Neuronal stem cell (in vitro differentiated cells): ENCODE results near the gene CDK5.

Experiments
- DNase-seq: peaks from one replicate; pipeline ENCODE4 v3.0.0-alpha.2; 2013; ENCODE audit warnings: low spot score
- H2AFZ ChIP-seq: one replicate; pipeline ENCODE4 v1.6.1; 2013; ENCODE audit warnings: mild to moderate bottlenecking, low read length, inconsistent platforms
- H2AK5ac ChIP-seq: 2 replicates; pipeline ENCODE4 v1.6.1; 2013; ENCODE audit warnings: low read depth, mild to moderate bottlenecking, inconsistent platforms, low read length, moderate library complexity, mixed read lengths
- H2BK120ac ChIP-seq: 2 replicates; pipeline ENCODE4 v1.6.1; 2013; ENCODE audit warnings: low read depth, mild to moderate bottlenecking, inconsistent platforms, low read length, moderate library complexity, mixed read lengths
- H2BK12ac ChIP-seq: one replicate; pipeline ENCODE4 v1.6.1; 2013; ENCODE audit warnings: low read length, inconsistent platforms
- H2BK15ac ChIP-seq: 2 replicates; pipeline ENCODE4 v1.6.1; 2013; ENCODE audit warnings: mild to moderate bottlenecking, low read length, inconsistent platforms, mixed read lengths
- H2BK5ac ChIP-seq: one replicate; pipeline ENCODE4 v1.6.1; 2013; ENCODE audit warnings: inconsistent platforms, mild to moderate bottlenecking, low read length, moderate library complexity
- H3K14ac ChIP-seq: one replicate; pipeline ENCODE4 v1.6.1; 2013; ENCODE audit warnings: low read length, inconsistent platforms
- H3K18ac ChIP-seq: 2 replicates; pipeline ENCODE4 v1.6.1; 2013; ENCODE audit warnings: low read length, inconsistent platforms
- H3K23ac ChIP-seq: 2 replicates; pipeline ENCODE4 v1.6.1; 2013; ENCODE audit warnings: low read depth, mild to moderate bottlenecking, mixed read lengths, low read length, inconsistent platforms; ENCODE audit not compliant: poor library complexity
- H3K27ac ChIP-seq: replicated peaks from 3 replicates; pipeline ENCODE4 v1.5.1; 2013; ENCODE audit warnings: low read length, inconsistent platforms
- H3K27me3 ChIP-seq, 3 experiments: 2 replicates each; pipeline ENCODE4 v1.6.1; 2013; ENCODE audit warnings: low read length in 3 of 3, mild to moderate bottlenecking in 2 of 3, inconsistent platforms in 1 of 3, low read depth in 1 of 3, mixed read lengths in 1 of 3, moderate library complexity in 1 of 3; ENCODE audit not compliant: control insufficient read depth in 3 of 3, insufficient read depth in 3 of 3
- H3K36me3 ChIP-seq, 2 donors: replicated peaks in 1 of 2; 2 replicates each; pipeline ENCODE4 v1.6.1; 2013; ENCODE audit warnings: low read length in 2 of 2; ENCODE audit not compliant: control insufficient read depth in 2 of 2, insufficient read depth in 2 of 2
- H3K4ac ChIP-seq: 2 replicates; pipeline ENCODE4 v1.6.1; 2013; ENCODE audit warnings: inconsistent platforms, mild to moderate bottlenecking, low read length, moderate library complexity
- H3K4me1 ChIP-seq, 2 donors: 1 replicate in 1 of 2; 2 replicates in 1 of 2; pipeline ENCODE4 v1.6.1; 2013; ENCODE audit warnings: low read length in 2 of 2, low read depth in 1 of 2; ENCODE audit not compliant: control insufficient read depth in 2 of 2, insufficient read depth in 1 of 2
- H3K4me2 ChIP-seq: one replicate; pipeline ENCODE4 v1.6.1; 2013; ENCODE audit warnings: mild to moderate bottlenecking, low read length, inconsistent platforms; ENCODE audit not compliant: insufficient read depth, poor library complexity, severe bottlenecking
- H3K4me3 ChIP-seq, 2 donors: 2 replicates each; pipeline ENCODE4 v1.5.1; 2013; ENCODE audit warnings: low read length in 2 of 2, mild to moderate bottlenecking in 2 of 2, inconsistent platforms in 1 of 2, moderate library complexity in 1 of 2
- H3K79me1 ChIP-seq: one replicate; pipeline ENCODE4 v1.6.1; 2013; ENCODE audit warnings: low read depth, mild to moderate bottlenecking, inconsistent platforms, low read length, moderate library complexity
- H3K9ac ChIP-seq: one replicate; pipeline ENCODE4 v1.6.1; 2013; ENCODE audit warnings: mild to moderate bottlenecking, low read depth, low read length, inconsistent platforms; ENCODE audit not compliant: poor library complexity
- H3K9me3 ChIP-seq, 2 donors: replicated peaks in 1 of 2; 2 replicates each; pipeline versions ENCODE3 to v1.6.1; 2013; ENCODE audit warnings: low read length in 2 of 2, mild to moderate bottlenecking in 2 of 2, inconsistent platforms in 1 of 2, low read depth in 1 of 2, mixed read lengths in 1 of 2, moderate library complexity in 1 of 2; ENCODE audit not compliant: control insufficient read depth in 2 of 2, insufficient read depth in 1 of 2
- H4K8ac ChIP-seq: one replicate; pipeline ENCODE4 v1.6.1; 2013; ENCODE audit warnings: low read depth, mild to moderate bottlenecking, inconsistent platforms, low read length, moderate library complexity
- H4K91ac ChIP-seq: one replicate; pipeline ENCODE4 v1.6.1; 2013; ENCODE audit warnings: low read length, low read depth, mild to moderate bottlenecking, inconsistent platforms; ENCODE audit not compliant: poor library complexity
- WGBS, 2 donors: extraction: QIAGEN DNeasy Blood & Tissue Kit; methylation state at CpG; one replicate each; pipeline ENCODE4 v1.1.7; 2013; ENCODE audit warnings: missing lambda C conversion rate in 2 of 2, mixed read lengths in 1 of 2; ENCODE audit not compliant: insufficient read length in 2 of 2, insufficient replicate concordance in 1 of 2; ENCODE audit errors: extremely low coverage in 2 of 2; 5-methylcytosine and 5-hydroxymethylcytosine counted together

Gene CDK5

GRCh38 chr7:151016942-151017341, 40.8 kb downstream of the CDK5 start:
- Histone ChIP-seq H2AFZ (no peak overlapping the region), H3K27ac (no peak overlapping the region), H2AK5ac (peak overlapping the region; percentile 42), H3K4me1 (peaks cover 28 to 45% of the 10 kb centered on the region in 2 donors), H2BK12ac (no peak overlapping the region), H3K23ac (peak overlapping the region; percentile 56), H2BK120ac (peak overlapping the region; percentile 12), H3K36me3 (peaks cover 0 to 5% of the 10 kb centered on the region in 2 donors), H4K8ac (no peak overlapping the region), H3K79me1 (peaks cover 2% of the 10 kb centered on the region), H3K4ac (no peak overlapping the region), H3K14ac (no peak overlapping the region), H3K9ac (no peak overlapping the region), H3K4me2 (no peak overlapping the region), H3K4me3 (no peak overlapping the region), H4K91ac (no peak overlapping the region), H2BK5ac (peak overlapping the region; percentile 0), H3K18ac (no peak overlapping the region), H2BK15ac (peak overlapping the region; percentile 28), H3K9me3 (peaks cover 0 to 2% of the 10 kb centered on the region in 2 donors), H3K27me3 (peaks cover 0 to 18% (median 0%) of the 10 kb centered on the region in 3 experiments)
- no CpG with 5 or more reads among the region's 15 CpGs for WGBS, 2 donors
- no peak for DNase-seq

DNA sequence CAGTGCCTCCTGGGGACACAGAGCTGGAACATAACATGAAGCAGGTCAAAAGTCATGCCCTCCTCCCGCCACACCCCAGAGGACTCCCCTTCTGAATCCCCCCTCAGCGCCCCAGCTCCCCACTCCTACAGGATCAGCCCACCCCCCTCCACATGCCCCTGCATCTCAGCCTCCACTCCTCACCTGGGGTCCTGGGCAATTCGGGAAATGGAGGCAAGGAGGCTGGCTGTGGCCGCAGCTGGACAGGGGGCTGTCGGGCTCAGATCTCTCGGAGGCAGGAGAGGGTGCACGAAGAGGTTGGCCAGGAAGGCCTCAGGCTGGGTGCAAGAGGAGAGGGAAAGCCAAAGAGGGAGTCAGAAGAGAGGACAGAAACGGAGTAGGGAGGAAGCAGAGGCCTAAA, 41.2 kb downstream of the CDK5 start:
- Histone ChIP-seq H2BK120ac (peak overlapping the region; percentile 12), H3K27me3 (peaks cover 0 to 18% (median 0%) of the 10 kb centered on the region in 3 experiments), H3K36me3 (peaks cover 0 to 5% of the 10 kb centered on the region in 2 donors), H2BK5ac (peak overlapping the region; percentile 0), H3K4ac (no peak overlapping the region), H3K9ac (peak overlapping the region; percentile 30), H2BK12ac (no peak overlapping the region), H3K4me2 (no peak overlapping the region), H2AFZ (no peak overlapping the region), H2AK5ac (peak overlapping the region; percentile 42), H3K4me3 (no peak overlapping the region), H3K27ac (no peak overlapping the region), H4K8ac (no peak overlapping the region), H3K14ac (no peak overlapping the region), H2BK15ac (peak overlapping the region; percentile 28), H3K4me1 (peaks cover 28 to 45% of the 10 kb centered on the region in 2 donors), H3K9me3 (peaks cover 0 to 2% of the 10 kb centered on the region in 2 donors), H4K91ac (no peak overlapping the region), H3K18ac (no peak overlapping the region), H3K23ac (no peak overlapping the region), H3K79me1 (peaks cover 2% of the 10 kb centered on the region)
- no peak for DNase-seq
- no CpG with 5 or more reads among the region's 8 CpGs for WGBS, 2 donors

DNA sequence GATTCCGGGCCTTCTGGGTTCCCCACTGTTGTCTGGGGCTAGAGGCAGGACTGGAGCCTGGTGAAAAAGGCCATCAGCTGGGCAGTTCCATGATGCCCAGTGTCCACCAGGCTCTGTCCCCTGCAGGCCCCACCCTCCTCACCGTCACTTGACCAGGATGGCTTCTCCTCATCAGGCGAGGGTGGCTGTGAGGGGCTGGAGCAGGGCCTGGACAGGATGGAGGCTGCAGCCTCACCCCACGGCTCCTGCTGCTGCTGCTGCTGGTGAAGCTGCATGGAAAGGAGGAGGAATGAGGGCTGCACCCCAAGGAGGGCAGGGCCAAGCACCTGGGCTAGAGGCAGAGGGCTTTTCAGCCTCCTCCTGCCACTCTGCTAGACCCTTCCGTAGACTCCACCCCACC, 41.7 kb downstream of the CDK5 start:
- Histone ChIP-seq H3K18ac (peak overlapping the region; percentile 27), H2AFZ (no peak overlapping the region), H3K27ac (no peak overlapping the region), H4K91ac (no peak overlapping the region), H3K9ac (peak overlapping the region; percentile 14), H3K4me2 (no peak overlapping the region), H3K4ac (no peak overlapping the region), H2BK5ac (no peak overlapping the region), H2BK120ac (no peak overlapping the region), H3K36me3 (peaks cover 0 to 5% of the 10 kb centered on the region in 2 donors), H3K4me1 (peaks cover 26 to 43% of the 10 kb centered on the region in 2 donors), H3K4me3 (no peak overlapping the region), H3K79me1 (peaks cover 2% of the 10 kb centered on the region), H3K23ac (peak overlapping the region; percentile 56), H3K27me3 (peaks cover 0 to 18% (median 0%) of the 10 kb centered on the region in 3 experiments), H2AK5ac (peak overlapping the region; percentile 42), H3K14ac (no peak overlapping the region), H3K9me3 (peaks cover 0 to 2% of the 10 kb centered on the region in 2 donors), H2BK12ac (peak overlapping the region; percentile 79), H4K8ac (no peak overlapping the region), H2BK15ac (no peak overlapping the region)
- no CpG with 5 or more reads among the region's 5 CpGs for WGBS, 2 donors
- no peak for DNase-seq

- Histone ChIP-seq H3K4me1 (peaks cover 26 to 44% of the 10 kb centered on the region in 2 donors), H2BK5ac (no peak overlapping the region), H3K4ac (no peak overlapping the region), H2AFZ (no peak overlapping the region), H3K27me3 (peaks cover 0 to 18% (median 0%) of the 10 kb centered on the region in 3 experiments), H4K8ac (no peak overlapping the region), H2BK120ac (no peak overlapping the region), H3K9me3 (peaks cover 0 to 2% of the 10 kb centered on the region in 2 donors), H2BK12ac (no peak overlapping the region), H3K18ac (no peak overlapping the region), H3K23ac (no peak overlapping the region), H3K4me2 (no peak overlapping the region), H3K4me3 (no peak overlapping the region), H3K36me3 (peaks cover 0 to 5% of the 10 kb centered on the region in 2 donors), H3K79me1 (peaks cover 2% of the 10 kb centered on the region), H3K14ac (no peak overlapping the region), H4K91ac (no peak overlapping the region), H3K9ac (no peak overlapping the region), H2AK5ac (no peak overlapping the region), H2BK15ac (no peak overlapping the region), H3K27ac (no peak overlapping the region)
- DNase-seq, result no peak
- no CpG with 5 or more reads among the region's 8 CpGs for WGBS, 2 donors
Measured at GRCh38 chr7:151014950-151015349, 42.7 kb downstream of the CDK5 start.
